LNCAP (cell line): ENCODE data around the gene KRT85.

Experiments used
- CTCF ChIP-seq: fragments of 450-650 bp; IDR thresholded peaks from 2 replicates; pipeline ENCODE4 v1.5.1; 2017; ENCODE audit warnings: mild to moderate bottlenecking

The KRT85 gene

GRCh38 chr12:52334185-52334584 lies 33.1 kb downstream of the KRT85 start:
- no peak for TF ChIP-seq CTCF

GRCh38 chr12:52333321-52333720 lies 34.0 kb downstream of the KRT85 start:
- no peak for TF ChIP-seq CTCF

GRCh38 chr12:52332381-52332780 lies 34.9 kb downstream of the KRT85 start:
- TF ChIP-seq CTCF = no peak

- no peak for TF ChIP-seq CTCF
Observed at GRCh38 chr12:52331833-52332232, 35.4 kb downstream of the KRT85 start.

GRCh38 chr12:52331039-52331438 lies 36.2 kb downstream of the KRT85 start:
- no peak for TF ChIP-seq CTCF

GRCh38 chr12:52327830-52328500 lies 39.3 kb downstream of the KRT85 start:
- no peak for TF ChIP-seq CTCF

GRCh38 chr12:52327052-52327829 lies 40.0 kb downstream of the KRT85 start:
- peak; percentile 98 for TF ChIP-seq CTCF
